SK-N-MC (cell line): ENCODE measurements around the gene SFXN5.

ENCODE experiments used
- DNase-seq: peaks from one replicate; pipeline ENCODE4 v3.0.0-alpha.2; 2011; ENCODE audit warnings: low read depth, low spot score
- H3K27ac ChIP-seq: fragments of 200-600 bp; sonication (generic); 2 replicates; pipeline ENCODE4 v1.5.1; 2016; ENCODE audit warnings: mixed run types
- H3K36me3 ChIP-seq: fragments of 200-600 bp; sonication (generic); 2 replicates; pipeline ENCODE4 v1.6.1; 2017; ENCODE audit warnings: antibody characterized with exemption, low read length, mixed read lengths; ENCODE audit not compliant: insufficient read depth
- H3K4me3 ChIP-seq: fragments of 200-600 bp; sonication (generic); 2 replicates; pipeline ENCODE4 v1.5.1; 2016
- H3K9ac ChIP-seq: fragments of 200-600 bp; sonication (generic); 2 replicates; pipeline ENCODE4 v1.8.0; 2017; ENCODE audit warnings: mixed run types, mixed read lengths; ENCODE audit not compliant: insufficient read length
- H3K9me3 ChIP-seq: fragments of 200-600 bp; sonication (generic); 2 replicates; pipeline ENCODE4 v1.6.1; 2017; ENCODE audit warnings: low read depth, mild to moderate bottlenecking, antibody characterized with exemption, low read length, moderate library complexity, mixed read lengths
- EZH2 ChIP-seq: fragments of 200-600 bp; sonication (generic); IDR thresholded peaks from one replicate; pipeline ENCODE4 v1.6.1; 2017; ENCODE audit warnings: antibody characterized with exemption
- FOXP2 ChIP-seq: optimal IDR thresholded peaks from 2 replicates; pipeline ENCODE3; 2011; ENCODE audit warnings: mild to moderate bottlenecking, moderate library complexity; ENCODE audit not compliant: insufficient read depth; ENCODE audit errors: extremely low read length, control extremely low read depth
- POLR2AphosphoS5 ChIP-seq: IDR thresholded peaks from 2 replicates; pipeline ENCODE4 v1.6.1; 2012; ENCODE audit warnings: mild to moderate bottlenecking, low read depth, low read length, borderline replicate concordance

Gene SFXN5

GRCh38 chr2:72990695-72991438 is 80.6 kb downstream of the SFXN5 start:
- no peak overlapping the region for H3K4me3 ChIP-seq
- H3K27ac ChIP-seq: no peak overlapping the region
- H3K9ac ChIP-seq: no peak overlapping the region
- no peak for DNase-seq
- no peaks in the 10 kb centered on the region for H3K9me3 ChIP-seq
- H3K36me3 ChIP-seq: no peaks in the 10 kb centered on the region
- TF ChIP-seq POLR2AphosphoS5 (no peak), EZH2 (no peak), FOXP2 (no peak)

DNA sequence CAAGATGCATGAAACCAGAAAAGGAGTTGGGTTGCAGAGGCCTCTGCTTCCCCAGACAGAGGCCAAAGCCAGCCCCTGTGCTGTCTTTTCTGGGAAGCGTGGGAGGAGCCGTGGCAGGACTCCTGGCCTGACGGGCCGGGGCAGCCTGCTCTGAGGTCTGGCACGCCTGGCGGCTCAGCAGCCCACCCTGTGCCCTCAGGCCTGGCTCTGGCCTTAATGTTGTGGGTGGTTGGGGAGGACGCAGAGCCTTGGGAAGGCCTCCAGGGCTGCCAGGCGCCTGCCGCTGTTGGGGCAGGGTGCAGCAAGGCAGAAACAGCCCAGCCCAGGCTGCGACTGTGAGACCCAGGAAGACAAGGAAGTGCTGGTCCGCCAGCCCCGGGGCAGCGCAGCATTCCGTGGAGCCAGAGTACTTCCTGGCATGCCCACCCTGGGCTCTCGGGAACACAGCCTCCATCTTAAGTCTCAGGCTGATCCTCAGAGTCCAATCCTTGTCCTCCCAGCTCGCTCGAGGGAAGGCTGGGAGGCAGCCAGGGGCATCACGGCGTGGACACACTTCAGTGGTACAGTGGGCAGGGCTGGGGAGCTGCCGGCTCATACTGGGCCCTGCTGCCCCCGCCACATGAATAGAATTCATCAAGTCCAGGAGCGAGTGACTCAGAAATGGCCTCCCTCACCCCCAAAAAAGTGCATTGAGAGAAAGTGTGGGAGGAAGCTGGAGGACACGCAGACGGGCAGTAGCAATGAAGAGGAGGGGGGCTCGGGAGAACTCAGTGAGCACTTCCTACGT is 81.5 kb downstream of the SFXN5 start:
- no peaks in the 10 kb centered on the region for H3K36me3 ChIP-seq
- no peak for DNase-seq
- H3K9ac ChIP-seq: no peak overlapping the region
- H3K27ac ChIP-seq: no peak overlapping the region
- no peak overlapping the region for H3K4me3 ChIP-seq
- TF ChIP-seq POLR2AphosphoS5 (no peak), EZH2 (no peak), FOXP2 (no peak)
- no peaks in the 10 kb centered on the region for H3K9me3 ChIP-seq

GRCh38 chr2:72988726-72989273 is 82.7 kb downstream of the SFXN5 start:
- Histone ChIP-seq H3K9ac (no peak overlapping the region), H3K9me3 (no peaks in the 10 kb centered on the region), H3K36me3 (no peaks in the 10 kb centered on the region), H3K27ac (no peak overlapping the region), H3K4me3 (no peak overlapping the region)
- DNase-seq: no peak
- TF ChIP-seq FOXP2 (no peak), EZH2 (no peak), POLR2AphosphoS5 (no peak)

GRCh38 chr2:72988041-72988440 is 83.5 kb downstream of the SFXN5 start:
- H3K9me3 ChIP-seq: no peaks in the 10 kb centered on the region
- no peak overlapping the region for H3K27ac ChIP-seq
- DNase-seq: no peak
- no peak overlapping the region for H3K4me3 ChIP-seq
- TF ChIP-seq FOXP2: no peak
- no peak for TF ChIP-seq POLR2AphosphoS5
- no peak for TF ChIP-seq EZH2
- H3K36me3 ChIP-seq: no peaks in the 10 kb centered on the region
- H3K9ac ChIP-seq: no peak overlapping the region

DNA sequence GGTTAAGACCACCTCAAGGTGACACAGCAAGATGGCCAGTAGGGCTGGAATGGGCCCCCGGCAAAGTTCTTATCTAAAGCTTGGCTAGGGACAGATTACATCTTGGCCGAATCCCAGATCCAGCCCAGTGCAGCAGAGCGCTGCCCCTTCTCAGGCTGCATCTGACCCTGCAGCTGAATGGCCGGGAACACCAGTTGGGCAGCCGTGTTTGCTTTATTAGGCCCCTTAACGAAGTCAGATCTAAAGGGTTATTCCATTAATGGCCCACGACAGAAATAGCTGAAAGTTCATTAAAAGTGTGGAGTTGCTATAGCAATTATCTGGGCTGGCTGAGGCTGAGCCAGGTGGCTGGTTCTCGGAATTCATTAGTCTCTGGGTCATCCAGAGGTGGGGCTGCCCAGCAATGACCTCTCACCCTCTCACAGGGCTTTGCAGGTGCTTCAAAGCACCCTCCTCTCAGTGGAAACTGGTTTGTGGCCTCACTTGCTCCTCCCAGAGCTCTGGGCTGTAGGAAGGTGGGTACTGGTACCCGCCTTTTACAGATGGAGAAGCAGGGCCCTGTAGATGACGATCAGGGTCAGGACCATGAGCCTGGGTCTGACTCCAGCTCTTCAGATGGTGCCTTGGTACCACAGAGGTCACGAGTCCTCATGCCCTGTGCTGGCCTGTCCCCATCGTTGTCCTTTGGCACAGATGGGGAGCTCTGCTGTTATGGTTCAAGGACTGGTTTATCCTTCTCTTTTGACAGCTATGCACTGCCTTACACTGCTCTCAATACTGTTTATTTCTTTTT is 85.4 kb downstream of the SFXN5 start:
- DNase-seq: no peak
- TF ChIP-seq EZH2 (no peak), POLR2AphosphoS5 (no peak), FOXP2 (no peak)
- H3K9me3 ChIP-seq: no peaks in the 10 kb centered on the region
- no peak overlapping the region for H3K9ac ChIP-seq
- H3K4me3 ChIP-seq: no peak overlapping the region
- no peaks in the 10 kb centered on the region for H3K36me3 ChIP-seq
- no peak overlapping the region for H3K27ac ChIP-seq

- H3K9ac ChIP-seq: no peak overlapping the region
- H3K27ac ChIP-seq: no peak overlapping the region
- no peak overlapping the region for H3K4me3 ChIP-seq
- H3K9me3 ChIP-seq: no peaks in the 10 kb centered on the region
- H3K36me3 ChIP-seq: no peaks in the 10 kb centered on the region
- DNase-seq: no peak
- TF ChIP-seq POLR2AphosphoS5: no peak
- no peak for TF ChIP-seq EZH2
- no peak for TF ChIP-seq FOXP2
Measured at GRCh38 chr2:72985136-72985535, 86.4 kb downstream of the SFXN5 start.

GRCh38 chr2:72984172-72984671 is 87.3 kb downstream of the SFXN5 start:
- Histone ChIP-seq H3K36me3 (no peaks in the 10 kb centered on the region), H3K27ac (no peak overlapping the region), H3K9ac (no peak overlapping the region), H3K9me3 (no peaks in the 10 kb centered on the region), H3K4me3 (no peak overlapping the region)
- TF ChIP-seq EZH2: no peak
- no peak for TF ChIP-seq FOXP2
- TF ChIP-seq POLR2AphosphoS5: no peak
- no peak for DNase-seq
